ENCODE data around the gene SH3BP4.

DNA sequence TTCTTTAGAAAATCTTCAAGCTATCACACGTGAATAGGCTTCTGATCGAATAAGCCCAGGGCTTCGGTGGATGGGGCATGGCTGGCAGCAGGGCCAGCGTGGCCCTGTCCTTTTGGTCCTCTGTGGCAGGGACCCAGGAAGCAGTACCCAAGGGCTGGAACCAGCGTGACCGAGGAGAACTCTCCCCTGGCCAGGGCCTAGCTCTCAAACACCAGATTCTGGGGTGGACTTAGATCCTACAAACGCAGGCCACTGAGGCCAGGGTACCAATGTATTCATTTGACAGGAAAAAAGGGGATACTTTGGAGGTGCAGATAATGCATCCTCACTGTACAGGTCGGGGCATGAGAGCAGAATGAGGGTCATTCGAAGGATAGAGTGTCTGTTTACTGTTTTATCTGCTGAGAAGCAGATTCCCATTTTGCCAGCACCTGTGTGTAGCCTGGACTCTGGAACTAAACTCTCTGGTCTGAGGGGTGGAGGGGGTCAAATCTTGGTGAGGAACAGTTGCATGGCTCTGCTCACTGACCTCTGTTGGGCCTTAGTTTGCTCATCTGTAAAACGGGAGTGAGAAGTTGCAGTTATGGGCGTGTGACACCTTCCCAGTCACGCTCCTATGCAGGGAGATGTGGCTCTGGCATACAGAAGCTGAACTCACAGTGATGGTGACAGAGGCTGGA, 51.4 kb downstream of the SH3BP4 start:
- TF ChIP-seq, protein P1, sequence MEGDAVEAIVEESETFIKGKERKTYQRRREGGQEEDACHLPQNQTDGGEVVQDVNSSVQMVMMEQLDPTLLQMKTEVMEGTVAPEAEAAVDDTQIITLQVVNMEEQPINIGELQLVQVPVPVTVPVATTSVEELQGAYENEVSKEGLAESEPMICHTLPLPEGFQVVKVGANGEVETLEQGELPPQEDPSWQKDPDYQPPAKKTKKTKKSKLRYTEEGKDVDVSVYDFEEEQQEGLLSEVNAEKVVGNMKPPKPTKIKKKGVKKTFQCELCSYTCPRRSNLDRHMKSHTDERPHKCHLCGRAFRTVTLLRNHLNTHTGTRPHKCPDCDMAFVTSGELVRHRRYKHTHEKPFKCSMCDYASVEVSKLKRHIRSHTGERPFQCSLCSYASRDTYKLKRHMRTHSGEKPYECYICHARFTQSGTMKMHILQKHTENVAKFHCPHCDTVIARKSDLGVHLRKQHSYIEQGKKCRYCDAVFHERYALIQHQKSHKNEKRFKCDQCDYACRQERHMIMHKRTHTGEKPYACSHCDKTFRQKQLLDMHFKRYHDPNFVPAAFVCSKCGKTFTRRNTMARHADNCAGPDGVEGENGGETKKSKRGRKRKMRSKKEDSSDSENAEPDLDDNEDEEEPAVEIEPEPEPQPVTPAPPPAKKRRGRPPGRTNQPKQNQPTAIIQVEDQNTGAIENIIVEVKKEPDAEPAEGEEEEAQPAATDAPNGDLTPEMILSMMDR (optimal IDR thresholded peaks at IDR 0.05 in 1 of 3, IDR thresholded peaks at IDR 0.05 in 1 of 3, conservative IDR thresholded peaks at IDR 0.05 in 1 of 3; ENCODE audit: extremely low read depth in 1 of 3, insufficient read depth in 2 of 3, low read length in 3 of 3), result no peak
- TF ChIP-seq EZH2 (IDR thresholded peaks at IDR 0.05; ENCODE audit: low read length), result no peak
